ENCODE results near the gene PLA1A. TPM values are rescaled to one million over a fixed set of nuclear protein-coding genes. Genes with fewer than 3 reads are reported as not detected.

Gene PLA1A
- total RNA-seq, 1 experiment from 2014 or later = not detected

GRCh38 chr3:119619094-119619493, 21.4 kb downstream of the PLA1A start:
- intact Hi-C loops (cut with micrococcal nuclease; ENCODE audit: unreplicated experiment) = no loop called here
- Histone ChIP-seq H3K9me2 (ENCODE audit: insufficient read depth) (0 out of 2 replicates have a peak, but pooled peaks cover 4% of the 10 kb centered on the region), H4K20me1 (ENCODE audit: insufficient read depth) (no peaks in the 10 kb centered on the region), H3K4me3 (peak overlapping the region; percentile 6; the same call in 1 of the 2 replicates), H2AFZ (peak overlapping the region; percentile 56; the same call in 1 of the 2 replicates), H3K36me3 (ENCODE audit: low read depth) (no peaks in the 10 kb centered on the region), H3K27me3 (ENCODE audit: insufficient read depth, low read depth) (no peaks in the 10 kb centered on the region; the same call in 1 of the 2 replicates), H3K4me2 (peak overlapping the region; percentile 43), H3K27ac (no peak overlapping the region), H3F3A (ENCODE audit: insufficient read depth, low read depth) (no peaks in the 10 kb centered on the region), H3K79me2 (ENCODE audit: low read depth) (no peaks in the 10 kb centered on the region), H3K9me3 (ENCODE audit: insufficient read depth, low read depth) (no peaks in the 10 kb centered on the region), H3K4me1 (replicated peaks; ENCODE audit: insufficient read depth) (peaks cover 10% of the 10 kb centered on the region)
- ChIA-PET POLR2A (ENCODE audit: unreplicated experiment) (no interaction called here), CTCF (no interaction called here)
- peak in 1 of 2 experiments; percentile 56 for DNase-seq
- no TSS peak for BruUV-seq (replicated peaks)
- TF ChIP-seq EZH2 (IDR thresholded peaks at IDR 0.05; ENCODE audit: low read depth) (no peak), CTCF (conservative IDR thresholded peaks at IDR 0.05) (no peak)

GRCh38 chr3:119620899-119621298, 23.2 kb downstream of the PLA1A start:
- ChIA-PET CTCF (no interaction called here), POLR2A (ENCODE audit: unreplicated experiment) (interaction anchor here (0.6 kb wide), 1 partner anchor 670 kb away, joined by 5 read pairs; no protein-coding TSS in a partner anchor)
- no peak for DNase-seq
- Histone ChIP-seq H3K79me2 (ENCODE audit: low read depth) (no peaks in the 10 kb centered on the region), H3K9me2 (ENCODE audit: insufficient read depth) (0 out of 2 replicates have a peak, but pooled peaks cover 4% of the 10 kb centered on the region), H3K4me1 (replicated peaks; ENCODE audit: insufficient read depth) (peaks cover 10% of the 10 kb centered on the region), H3K9me3 (ENCODE audit: insufficient read depth, low read depth) (no peaks in the 10 kb centered on the region), H3K27me3 (ENCODE audit: insufficient read depth, low read depth) (no peaks in the 10 kb centered on the region), H4K20me1 (ENCODE audit: insufficient read depth) (no peaks in the 10 kb centered on the region), H3K4me2 (no peak overlapping the region), H3F3A (ENCODE audit: insufficient read depth, low read depth) (no peaks in the 10 kb centered on the region), H3K36me3 (ENCODE audit: low read depth) (no peaks in the 10 kb centered on the region), H3K27ac (no peak overlapping the region), H3K4me3 (no peak overlapping the region), H2AFZ (no peak overlapping the region)
- no TSS peak for BruUV-seq (replicated peaks)
- intact Hi-C loops (cut with micrococcal nuclease; ENCODE audit: unreplicated experiment) = no loop called here
- TF ChIP-seq EZH2 (IDR thresholded peaks at IDR 0.05; ENCODE audit: low read depth) (no peak), CTCF (conservative IDR thresholded peaks at IDR 0.05) (no peak)

- no TSS peak for BruUV-seq (replicated peaks)
- POLR2A ChIA-PET (ENCODE audit: unreplicated experiment) = no interaction called here
Observed at GRCh38 chr3:119624002-119624720, 26.5 kb downstream of the PLA1A start.

More at GRCh38 chr3:119624002-119624720, 26.5 kb downstream of the PLA1A start:
- Histone ChIP-seq H3K4me3 (no peak overlapping the region), H3F3A (ENCODE audit: insufficient read depth, low read depth) (0 out of 2 replicates have a peak, but pooled peaks cover 5% of the 10 kb centered on the region), H3K27ac (no peak overlapping the region), H3K4me1 (replicated peaks; ENCODE audit: insufficient read depth) (peaks cover 14% of the 10 kb centered on the region), H3K9me3 (ENCODE audit: insufficient read depth, low read depth) (no peaks in the 10 kb centered on the region), H3K79me2 (ENCODE audit: low read depth) (no peaks in the 10 kb centered on the region), H3K9me2 (ENCODE audit: insufficient read depth) (peaks cover 4% of the 10 kb centered on the region; the same call in 1 of the 2 replicates), H2AFZ (no peak overlapping the region), H3K4me2 (no peak overlapping the region), H4K20me1 (ENCODE audit: insufficient read depth) (no peaks in the 10 kb centered on the region), H3K36me3 (ENCODE audit: low read depth) (no peaks in the 10 kb centered on the region), H3K27me3 (ENCODE audit: insufficient read depth, low read depth) (no peaks in the 10 kb centered on the region)
- DNase-seq = no peak
- intact Hi-C loops (cut with micrococcal nuclease; ENCODE audit: unreplicated experiment) = no loop called here
- TF ChIP-seq CTCF (conservative IDR thresholded peaks at IDR 0.05) (no peak), EZH2 (IDR thresholded peaks at IDR 0.05; ENCODE audit: low read depth) (no peak)
- CTCF ChIA-PET = no interaction called here

Data from PC-9 (cell line).